ENCODE measurements around the gene DNM1. TPM values are rescaled to one million over a fixed set of nuclear protein-coding genes. Genes with fewer than 3 reads are reported as not detected.

Gene DNM1
- total and polyA plus RNA-seq, 10 of the 15 experiments (the other 5 are each of a cell fraction or from before 2014, with no cell fraction given), result 0.06 to 0.67 (median 0.19) TPM; not detected in 3

GRCh38 chr9:128185979-128186965 lies 16.9 kb upstream of the DNM1 start:
- Histone ChIP-seq H3K79me2 (ENCODE audit: control insufficient read depth, insufficient read depth, low read length) (peaks cover 3% of the 10 kb centered on the region; the same call in 1 of the 2 replicates), H3K9me3 (replicated peaks; ENCODE audit: control insufficient read depth, insufficient read depth, low read length) (no peaks in the 10 kb centered on the region), H2AFZ (ENCODE audit: control insufficient read depth, low read depth, low read length) (no peak overlapping the region), H3K4me3 (no peak overlapping the region), H3K27ac (ENCODE audit: control insufficient read depth, insufficient read depth) (no peak overlapping the region), H3K4me2 (ENCODE audit: control insufficient read depth, insufficient read depth) (no peak overlapping the region), H3K27me3 (replicated peaks in 1 of 2; ENCODE audit: control insufficient read depth in 2 of 2, insufficient read depth in 2 of 2, low read length in 1 of 2) (no peaks in the 10 kb centered on the region), H4K20me1 (ENCODE audit: control insufficient read depth, insufficient read depth) (no peaks in the 10 kb centered on the region), H3K36me3 (ENCODE audit: control insufficient read depth in 2 of 2, insufficient read depth in 2 of 2, low read length in 1 of 2) (no peaks in the 10 kb centered on the region; a peak in 2 of 4 replicates), H3K9ac (ENCODE audit: control insufficient read depth, insufficient read depth, low read length) (no peak overlapping the region), H3K4me1 (ENCODE audit: control insufficient read depth, insufficient read depth, low read length) (peaks cover 8% of the 10 kb centered on the region)
- DNase-seq (ENCODE audit: low read depth, low spot score), result no peak
- ChIA-PET CTCF (interaction anchor here (0.6 to 1.4 kb wide), 5 partner anchors 11 to 244 kb away, joined by 3 to 7 read pairs (median 4); no protein-coding TSS in a partner anchor), POLR2A (interaction anchor here (0.6 to 0.7 kb wide), 2 partner anchors 198 to 809 kb away, joined by 3 read pairs; no protein-coding TSS in a partner anchor), RAD21 (ENCODE audit: unreplicated experiment) (interaction anchor here (0.6 to 0.7 kb wide), 2 partner anchors 20 to 68 kb away, joined by 3 to 4 read pairs; no protein-coding TSS in a partner anchor), SMC1A (ENCODE audit: uncharacterized antibody, unreplicated experiment) (interaction anchor here (1.1 to 1.5 kb wide), 2 partner anchors 9 to 53 kb away, joined by 3 to 4 read pairs; no protein-coding TSS in a partner anchor)
- 94% methylated on average over 11 of the region's 11 CpGs for whole genome bisulfite sequencing (ENCODE audit: insufficient coverage, insufficient replicate concordance, low lambda C conversion rate, missing lambda C conversion rate)
- in situ Hi-C loops (cut with MboI) (no loop called here), intact Hi-C loops (cut with micrococcal nuclease; ENCODE audit: unreplicated experiment) (no loop called here)
- no TSS peak for BruUV-seq (replicated peaks)
- no peak for ATAC-seq
- no peak for FAIRE-seq
- no peak for TF ChIP-seq FOXM1 (IDR thresholded peaks at IDR 0.05; ENCODE audit: low read depth, low read length)
- TF ChIP-seq ZNF592 (IDR thresholded peaks at IDR 0.05), result no peak
- no peak for TF ChIP-seq RBBP5 (conservative IDR thresholded peaks at IDR 0.05)
- TF ChIP-seq SMAD5 (IDR thresholded peaks at IDR 0.05; ENCODE audit: low read depth), result no peak
- no peak for TF ChIP-seq ATF7 (IDR thresholded peaks at IDR 0.05; ENCODE audit: low read depth)
- no peak for TF ChIP-seq ZNF687 (IDR thresholded peaks at IDR 0.05)
- TF ChIP-seq JUND (IDR thresholded peaks at IDR 0.05; ENCODE audit: low read depth, low read length), result no peak
- no peak for TF ChIP-seq CUX1 (IDR thresholded peaks at IDR 0.05; ENCODE audit: insufficient replicate concordance, low read depth, low read length)
